CD4-positive, alpha-beta memory T cell (primary cell): ENCODE results near the gene SCT. TPM values are rescaled to one million over a fixed set of nuclear protein-coding genes. Genes with fewer than 3 reads are reported as not detected.
A peak's percentile ranks its signal among the peaks of the same experiment; 100 is the strongest.

ENCODE experiments used
- CTCF ChIA-PET: fragments of 350-600 bp; sonication (Branson Sonifier 250); formaldehyde crosslinking; loops from one replicate; lab custom pipeline; 2021; ENCODE audit warnings: inconsistent platforms; ENCODE audit not compliant: partially characterized antibody; lab: Charles Lee
- POLR2A ChIA-PET: fragments of 350-600 bp; sonication (Branson Sonifier 250); formaldehyde crosslinking; loops from one replicate; lab custom pipeline; 2021; ENCODE audit not compliant: partially characterized antibody; lab: Charles Lee
- DNase-seq, 5 donors: peaks; one replicate each; pipeline versions ENCODE4 v3.0.0 to v3.0.0-alpha.2; 2020 to 2022; ENCODE audit warnings: mixed read lengths in 1 of 5
- H3K27ac ChIP-seq: one replicate; pipeline ENCODE4 v1.7.0; 2013; ENCODE audit warnings: low read depth, low read length
- H3K27me3 ChIP-seq: 2 replicates; pipeline ENCODE4 v1.7.0; 2013; ENCODE audit warnings: mild to moderate bottlenecking, low read length, moderate library complexity; ENCODE audit not compliant: insufficient read depth
- H3K36me3 ChIP-seq: 2 replicates; pipeline ENCODE4 v1.7.0; 2013; ENCODE audit warnings: mild to moderate bottlenecking, low read length, moderate library complexity; ENCODE audit not compliant: insufficient read depth
- H3K4me1 ChIP-seq: 2 replicates; pipeline ENCODE4 v1.7.0; 2013; ENCODE audit warnings: mild to moderate bottlenecking, low read length, moderate library complexity; ENCODE audit not compliant: insufficient read depth
- H3K4me3 ChIP-seq, 2 donors: one replicate each; pipeline ENCODE4 v1.7.0; 2013; ENCODE audit warnings: low read length in 2 of 2, mild to moderate bottlenecking in 1 of 2
- H3K9me3 ChIP-seq, 2 donors: one replicate each; pipeline ENCODE4 v1.7.0; 2013; ENCODE audit warnings: low read length in 2 of 2, control low read depth in 1 of 2; ENCODE audit not compliant: control insufficient read depth in 1 of 2
- H3K27ac Mint-ChIP-seq, 7 donors: one replicate each; pipeline ENCODE4 v1.8.0; 2020 to 2021; ENCODE audit warnings: mixed read lengths in 7 of 7, mild to moderate bottlenecking in 6 of 7, inconsistent platforms in 3 of 7, moderate library complexity in 3 of 7
- H3K27me3 Mint-ChIP-seq, 2 donors: one replicate each; pipeline ENCODE4 v1.8.0; 2020 to 2021; ENCODE audit warnings: mixed read lengths in 2 of 2
- H3K36me3 Mint-ChIP-seq, 2 donors: one replicate each; pipeline ENCODE4 v1.8.0; 2020 to 2021; ENCODE audit warnings: mixed read lengths in 2 of 2, inconsistent platforms in 1 of 2, mild to moderate bottlenecking in 1 of 2
- H3K4me1 Mint-ChIP-seq, 4 donors: one replicate each; pipeline ENCODE4 v1.8.0; 2020 to 2021; ENCODE audit warnings: mixed read lengths in 4 of 4, mild to moderate bottlenecking in 1 of 4
- H3K4me3 Mint-ChIP-seq, 8 donors: one replicate each; pipeline ENCODE4 v1.8.0; 2020 to 2021; ENCODE audit warnings: mixed read lengths in 8 of 8, mild to moderate bottlenecking in 7 of 8, moderate library complexity in 6 of 8, inconsistent platforms in 3 of 8
- H3K9me3 Mint-ChIP-seq, 8 donors: one replicate each; pipeline ENCODE4 v1.8.0; 2020 to 2021; ENCODE audit warnings: mixed read lengths in 8 of 8, mild to moderate bottlenecking in 5 of 8, inconsistent platforms in 3 of 8, moderate library complexity in 1 of 8
- intact Hi-C: fragments of 100-400 bp; cut with micrococcal nuclease; formaldehyde crosslinking; loops from one replicate; pipeline ENCODE4 v1.15.1; 2023
- polyA plus RNA-seq, 2 donors: library from polyadenylated mRNA; unstranded; fragments of 300-500 nt; fragmentation: Illumina TruSeq; gene quantifications; one replicate each; pipeline ENCODE4 v1.2.3, GENCODE V29; 2021
- total RNA-seq, 2 experiments: library from RNA; stranded (reverse); gene quantifications; one replicate each; pipeline ENCODE4 v1.2.3, GENCODE V29; 2021

SCT gene
- total and polyA plus RNA-seq, 4 experiments from 2014 or later: not detected

- Mint-ChIP-seq H3K27me3 (peaks cover 11 to 14% of the 10 kb centered on the region in 2 donors), H3K4me3 (peak overlapping the region in 5 of 8 donors; percentile 9 to 44 (median 33)), H3K36me3 (no peaks in the 10 kb centered on the region), H3K9me3 (peaks cover 0 to 2% (median 0%) of the 10 kb centered on the region in 8 donors), H3K4me1 (peaks cover 0 to 22% (median 1%) of the 10 kb centered on the region in 4 donors), H3K27ac (peak overlapping the region in 1 of 7 donors; percentile 15)
- Histone ChIP-seq H3K9me3 (no peaks in the 10 kb centered on the region), H3K36me3 (no peaks in the 10 kb centered on the region), H3K4me3 (no peak overlapping the region), H3K27ac (no peak overlapping the region), H3K27me3 (peaks cover 16% of the 10 kb centered on the region), H3K4me1 (no peaks in the 10 kb centered on the region)
- POLR2A ChIA-PET: interaction anchor here (1.1 kb wide), 1 partner anchor 9 kb away, joined by 4 read pairs; no protein-coding TSS in a partner anchor
- no peak for DNase-seq
- intact Hi-C loops: no loop called here
- CTCF ChIA-PET: no interaction called here
Observed at GRCh38 chr11:638631-639331, 11.8 kb upstream of the SCT start.

- DNase-seq: no peak
- H3K27me3 Mint-ChIP-seq: peaks cover 11 to 14% of the 10 kb centered on the region in 2 donors
- Histone ChIP-seq H3K27ac (no peak overlapping the region), H3K36me3 (no peaks in the 10 kb centered on the region), H3K4me1 (no peaks in the 10 kb centered on the region), H3K9me3 (no peaks in the 10 kb centered on the region), H3K4me3 (no peak overlapping the region), H3K27me3 (peaks cover 16% of the 10 kb centered on the region)
- H3K36me3 Mint-ChIP-seq: no peaks in the 10 kb centered on the region
- intact Hi-C loops: no loop called here
- peaks cover 0 to 22% (median 1%) of the 10 kb centered on the region in 4 donors for H3K4me1 Mint-ChIP-seq
- POLR2A ChIA-PET: no interaction called here
- peak overlapping the region in 1 of 7 donors; percentile 61 for H3K27ac Mint-ChIP-seq
- peaks cover 0 to 2% (median 0%) of the 10 kb centered on the region in 8 donors for H3K9me3 Mint-ChIP-seq
- H3K4me3 Mint-ChIP-seq: peak overlapping the region in 4 of 8 donors; percentile 22 to 53 (median 36)
- CTCF ChIA-PET: no interaction called here
Observed at GRCh38 chr11:637593-638521, 10.9 kb upstream of the SCT start.

GRCh38 chr11:637333-637592, 10.3 kb upstream of the SCT start:
- H3K27ac ChIP-seq: no peak overlapping the region

GRCh38 chr11:636511-637332, 9.7 kb upstream of the SCT start, which contains the start of gene DRD4:
Gene DRD4, plus strand, starts transcription at chr11:637269. Its CDS starts 36 bp downstream, at chr11:637305.
- ChIA-PET POLR2A (no interaction called here), CTCF (no interaction called here)
- peak within 1 kb of the TSS in 5 of 8 donors; percentile 22 to 53 (median 46) for H3K4me3 Mint-ChIP-seq
- peak within 1 kb of the TSS in 1 of 7 donors; percentile 61 for H3K27ac Mint-ChIP-seq
- H3K9me3 Mint-ChIP-seq: peaks cover 0 to 2% (median 0%) of the 10 kb centered on the region in 8 donors
- no peak for DNase-seq
- peaks cover 16% of the 10 kb centered on the region for H3K27me3 ChIP-seq
- intact Hi-C loops: no loop called here
- H3K4me1 Mint-ChIP-seq: peaks cover 0 to 22% (median 1%) of the 10 kb centered on the region in 4 donors
- H3K27ac ChIP-seq: no peak within 1 kb of the TSS
- H3K4me3 ChIP-seq: no peak within 1 kb of the TSS
- H3K36me3 Mint-ChIP-seq: no peaks in the 10 kb centered on the region
- no peaks in the 10 kb centered on the region for H3K4me1 ChIP-seq
- peaks cover 11 to 14% of the 10 kb centered on the region in 2 donors for H3K27me3 Mint-ChIP-seq
- no peaks in the 10 kb centered on the region for H3K9me3 ChIP-seq
- no peaks in the 10 kb centered on the region for H3K36me3 ChIP-seq

More at GRCh38 chr11:637333-637592, 10.3 kb upstream of the SCT start:
- H3K27me3 ChIP-seq: peaks cover 16% of the 10 kb centered on the region
- H3K9me3 ChIP-seq: no peaks in the 10 kb centered on the region
- intact Hi-C loops: no loop called here
- ChIA-PET POLR2A (no interaction called here), CTCF (no interaction called here)
- H3K27ac Mint-ChIP-seq: no peak overlapping the region
- no peaks in the 10 kb centered on the region for H3K36me3 ChIP-seq
- peak overlapping the region in 4 of 8 donors; percentile 22 to 53 (median 36) for H3K4me3 Mint-ChIP-seq
- H3K36me3 Mint-ChIP-seq: no peaks in the 10 kb centered on the region
- peaks cover 0 to 2% (median 0%) of the 10 kb centered on the region in 8 donors for H3K9me3 Mint-ChIP-seq
- H3K4me1 ChIP-seq: no peaks in the 10 kb centered on the region
- no peak for DNase-seq
- peaks cover 0 to 22% (median 1%) of the 10 kb centered on the region in 4 donors for H3K4me1 Mint-ChIP-seq
- peaks cover 11 to 14% of the 10 kb centered on the region in 2 donors for H3K27me3 Mint-ChIP-seq
- no peak overlapping the region for H3K4me3 ChIP-seq

DNA sequence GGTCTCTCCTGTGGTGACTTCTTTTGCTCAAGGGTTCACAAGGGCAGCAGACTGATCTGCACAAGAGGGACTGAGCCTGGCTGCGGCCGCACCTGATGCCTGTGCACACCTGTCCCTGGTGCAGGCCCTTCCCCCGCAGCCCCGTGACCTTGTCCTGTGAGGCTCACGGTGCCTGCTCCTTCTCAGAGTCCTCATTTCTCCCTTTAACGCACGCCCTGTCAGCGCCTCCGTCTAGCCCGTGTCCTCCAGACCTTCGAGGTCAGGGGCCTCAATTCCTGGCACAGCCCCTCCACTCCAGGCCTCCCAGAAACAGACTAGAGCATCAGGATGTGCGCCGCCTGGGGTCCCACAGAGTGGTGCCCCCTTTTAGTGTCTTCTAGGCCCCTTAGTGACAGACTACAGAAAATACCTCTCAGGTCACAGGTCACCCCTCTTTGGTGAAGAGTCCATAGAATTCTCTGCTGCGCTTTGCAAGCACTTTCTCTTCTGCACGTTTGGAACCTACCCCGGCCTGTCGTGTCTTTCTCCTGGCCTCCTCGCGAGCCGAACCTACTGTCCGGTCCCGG, 9.0 kb upstream of the SCT start:
- Mint-ChIP-seq H3K9me3 (peaks cover 0 to 2% (median 0%) of the 10 kb centered on the region in 8 donors), H3K27ac (no peak overlapping the region), H3K36me3 (no peaks in the 10 kb centered on the region), H3K27me3 (peaks cover 11 to 14% of the 10 kb centered on the region in 2 donors), H3K4me1 (peaks cover 0 to 22% (median 1%) of the 10 kb centered on the region in 4 donors), H3K4me3 (peak overlapping the region in 3 of 8 donors; percentile 20 to 46 (median 26))
- intact Hi-C loops: no loop called here
- Histone ChIP-seq H3K36me3 (no peaks in the 10 kb centered on the region), H3K27me3 (peaks cover 16% of the 10 kb centered on the region), H3K9me3 (no peaks in the 10 kb centered on the region), H3K4me3 (no peak overlapping the region), H3K27ac (no peak overlapping the region), H3K4me1 (no peaks in the 10 kb centered on the region)
- ChIA-PET POLR2A (no interaction called here), CTCF (no interaction called here)
- DNase-seq: no peak

DNA sequence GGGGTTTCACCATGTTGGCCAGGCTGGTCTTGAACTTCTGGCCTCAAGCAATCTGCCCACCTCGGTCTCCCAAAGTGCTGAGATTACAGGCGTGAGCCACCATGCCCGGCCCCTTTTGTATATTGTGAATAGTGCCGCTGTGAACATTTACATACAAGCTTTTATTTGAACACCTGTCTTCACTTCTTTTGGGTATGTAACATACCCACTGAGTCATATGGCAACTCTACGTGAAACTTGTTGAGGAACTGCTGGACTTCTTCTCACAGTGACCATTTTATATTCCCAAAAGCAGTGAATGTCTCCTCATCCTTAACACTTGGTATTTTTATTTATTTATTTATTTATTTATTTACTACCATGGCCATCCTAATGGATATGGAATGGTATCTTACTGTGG, 3.9 kb upstream of the SCT start:
- Mint-ChIP-seq H3K36me3 (peaks cover 0 to 4% of the 10 kb centered on the region in 2 donors), H3K27ac (no peak overlapping the region), H3K4me3 (no peak overlapping the region), H3K9me3 (peaks cover 0 to 6% (median 0%) of the 10 kb centered on the region in 8 donors), H3K27me3 (peaks cover 14 to 15% of the 10 kb centered on the region in 2 donors), H3K4me1 (peaks cover 14 to 23% (median 17%) of the 10 kb centered on the region in 4 donors)
- no peak for DNase-seq
- POLR2A ChIA-PET: no interaction called here
- Histone ChIP-seq H3K4me1 (peaks cover 15% of the 10 kb centered on the region), H3K4me3 (no peak overlapping the region), H3K36me3 (no peaks in the 10 kb centered on the region), H3K27me3 (peaks cover 1% of the 10 kb centered on the region), H3K9me3 (no peaks in the 10 kb centered on the region), H3K27ac (no peak overlapping the region)
- CTCF ChIA-PET: no interaction called here
- intact Hi-C loops: no loop called here
